SU-DHL-6 (cell line): ENCODE results near the gene ZNF469.

ENCODE experiments used
- EZH2phosphoT487 ChIP-seq: fragments of 200-600 bp; sonication (generic), shearing (Covaris generic); conservative IDR thresholded peaks from 2 replicates; pipeline ENCODE4 v1.6.1; 2018; ENCODE audit warnings: mild to moderate bottlenecking, antibody characterized with exemption, low read length, moderate library complexity, mixed read lengths
- TF ChIP-seq, protein P1 (sequence below): fragments of 200-600 bp; sonication (generic); IDR thresholded peaks from one replicate; pipeline ENCODE4 v1.5.1; 2017; ENCODE audit warnings: antibody characterized with exemption, mild to moderate bottlenecking, low read length, moderate library complexity; ENCODE audit not compliant: insufficient read depth, poor library complexity, severe bottlenecking

DNA sequence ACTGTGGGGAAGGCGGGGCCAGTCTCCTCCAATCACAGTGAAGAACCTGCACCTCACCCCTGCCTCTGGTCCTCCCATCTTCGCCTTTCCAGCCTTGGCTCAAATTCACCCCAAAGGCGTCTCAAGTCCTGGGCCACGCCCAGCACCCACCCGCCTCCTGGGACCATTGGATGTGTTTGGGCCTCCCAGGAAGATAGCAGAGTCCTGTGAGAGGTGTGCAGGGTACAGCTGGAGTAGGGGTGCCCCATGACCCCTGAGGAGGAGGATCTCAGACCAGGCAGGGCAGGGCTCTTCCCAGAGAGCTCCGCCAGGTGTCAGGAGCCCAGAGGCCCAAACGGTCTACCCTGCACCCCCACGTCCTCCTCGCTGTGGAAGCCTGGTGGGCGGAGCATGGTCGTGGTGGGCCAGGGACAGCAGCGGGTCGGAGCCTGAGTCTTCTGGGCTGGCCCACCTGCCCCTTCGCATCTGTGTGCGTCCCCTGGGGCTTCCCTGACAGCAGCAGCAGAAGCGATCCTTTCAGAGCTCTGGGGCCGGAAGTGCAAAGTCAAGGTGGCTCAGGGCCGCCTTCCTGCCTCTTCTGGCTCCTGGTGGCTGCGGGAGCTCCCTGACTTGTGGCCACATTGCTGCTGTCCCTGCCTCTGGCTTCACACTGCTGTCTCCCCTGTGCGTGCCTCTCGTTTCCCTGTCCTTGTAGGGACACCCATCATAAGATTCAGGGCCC is 34.9 kb upstream of the ZNF469 start:
- TF ChIP-seq, protein P1, sequence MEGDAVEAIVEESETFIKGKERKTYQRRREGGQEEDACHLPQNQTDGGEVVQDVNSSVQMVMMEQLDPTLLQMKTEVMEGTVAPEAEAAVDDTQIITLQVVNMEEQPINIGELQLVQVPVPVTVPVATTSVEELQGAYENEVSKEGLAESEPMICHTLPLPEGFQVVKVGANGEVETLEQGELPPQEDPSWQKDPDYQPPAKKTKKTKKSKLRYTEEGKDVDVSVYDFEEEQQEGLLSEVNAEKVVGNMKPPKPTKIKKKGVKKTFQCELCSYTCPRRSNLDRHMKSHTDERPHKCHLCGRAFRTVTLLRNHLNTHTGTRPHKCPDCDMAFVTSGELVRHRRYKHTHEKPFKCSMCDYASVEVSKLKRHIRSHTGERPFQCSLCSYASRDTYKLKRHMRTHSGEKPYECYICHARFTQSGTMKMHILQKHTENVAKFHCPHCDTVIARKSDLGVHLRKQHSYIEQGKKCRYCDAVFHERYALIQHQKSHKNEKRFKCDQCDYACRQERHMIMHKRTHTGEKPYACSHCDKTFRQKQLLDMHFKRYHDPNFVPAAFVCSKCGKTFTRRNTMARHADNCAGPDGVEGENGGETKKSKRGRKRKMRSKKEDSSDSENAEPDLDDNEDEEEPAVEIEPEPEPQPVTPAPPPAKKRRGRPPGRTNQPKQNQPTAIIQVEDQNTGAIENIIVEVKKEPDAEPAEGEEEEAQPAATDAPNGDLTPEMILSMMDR, result no peak
- TF ChIP-seq EZH2phosphoT487, result no peak
